Dermis microvascular lymphatic vessel endothelial cell (primary cell): ENCODE results near the gene TBX15. TPM values are rescaled to one million over a fixed set of nuclear protein-coding genes. Genes with fewer than 3 reads are reported as not detected.

ENCODE experiments used
- DNase-seq, 2 donors: peaks; one replicate each; pipeline versions ENCODE4 v3.0.0 to v3.0.0-alpha.2; 2010; ENCODE audit warnings: low read depth in 2 of 2
- total RNA-seq: library from RNA; depleted of rRNA; stranded (reverse); fragments of >200 nt; gene quantifications from 2 replicates; pipeline ENCODE4 v1.2.1, GENCODE V29; 2014

Gene TBX15
- total RNA-seq, result 0.13 and 0.51 TPM in 2 replicates

GRCh38 chr1:118988186-118989005 lies at the start of gene TBX15:
Gene TBX15, minus strand, starts transcription at chr1:118988343. Its CDS starts 548 bp downstream, at chr1:118987795.
- no peak for DNase-seq

GRCh38 chr1:119034359-119034758 lies 46.2 kb upstream of the TBX15 start:
- DNase-seq, result no peak

GRCh38 chr1:119032986-119033385 lies 44.8 kb upstream of the TBX15 start:
- no peak for DNase-seq

- DNase-seq, result no peak
Observed at GRCh38 chr1:119027759-119028158, 39.6 kb upstream of the TBX15 start.

GRCh38 chr1:119026956-119027355 lies 38.8 kb upstream of the TBX15 start:
- DNase-seq, result no peak

GRCh38 chr1:119015547-119015946 lies 27.4 kb upstream of the TBX15 start:
- DNase-seq, result no peak

- DNase-seq, result no peak
Observed at GRCh38 chr1:119012383-119012782, 24.2 kb upstream of the TBX15 start.

- DNase-seq, result no peak
Observed at GRCh38 chr1:119011706-119012105, 23.6 kb upstream of the TBX15 start.

- no peak for DNase-seq
Observed at GRCh38 chr1:119011116-119011515, 23.0 kb upstream of the TBX15 start.

- no peak for DNase-seq
Observed at GRCh38 chr1:119010201-119010600, 22.1 kb upstream of the TBX15 start.

- no peak for DNase-seq
Observed at GRCh38 chr1:119009312-119009655, 21.1 kb upstream of the TBX15 start.

GRCh38 chr1:119008483-119009311 lies 20.6 kb upstream of the TBX15 start:
- peak; percentile 48 to 68 for DNase-seq

- DNase-seq, result no peak
Observed at GRCh38 chr1:119007670-119008482, 19.7 kb upstream of the TBX15 start.

GRCh38 chr1:119007339-119007669 lies 19.2 kb upstream of the TBX15 start:
- DNase-seq, result no peak

GRCh38 chr1:119006406-119007279 lies 18.5 kb upstream of the TBX15 start:
- DNase-seq, result no peak

GRCh38 chr1:119005724-119006405 lies 17.7 kb upstream of the TBX15 start:
- no peak for DNase-seq

GRCh38 chr1:119004781-119005180 lies 16.6 kb upstream of the TBX15 start:
- DNase-seq, result no peak

- DNase-seq, result no peak
Observed at GRCh38 chr1:119004129-119004527, 16.0 kb upstream of the TBX15 start.

GRCh38 chr1:119003413-119004128 lies 15.4 kb upstream of the TBX15 start:
- no peak for DNase-seq
